Stimulated activated CD4-positive, alpha-beta T cell treated with anti-CD3 and anti-CD28 coated beads, Interleukin-12 subunit alpha, Interleukin-12 subunit beta, amount 100 ng/mL, for 4 hours (primary cell): ENCODE measurements around the gene DYNC1H1.
"Not testable (repeated sequence)": the region's sequence is repeated elsewhere in the genome, so short reads cannot be mapped to it uniquely, and the experiment has no call there.

ENCODE experiments used
- DNase-seq: peaks from one replicate; pipeline ENCODE4 v3.0.0-alpha.2; 2020

DYNC1H1 gene

DNA sequence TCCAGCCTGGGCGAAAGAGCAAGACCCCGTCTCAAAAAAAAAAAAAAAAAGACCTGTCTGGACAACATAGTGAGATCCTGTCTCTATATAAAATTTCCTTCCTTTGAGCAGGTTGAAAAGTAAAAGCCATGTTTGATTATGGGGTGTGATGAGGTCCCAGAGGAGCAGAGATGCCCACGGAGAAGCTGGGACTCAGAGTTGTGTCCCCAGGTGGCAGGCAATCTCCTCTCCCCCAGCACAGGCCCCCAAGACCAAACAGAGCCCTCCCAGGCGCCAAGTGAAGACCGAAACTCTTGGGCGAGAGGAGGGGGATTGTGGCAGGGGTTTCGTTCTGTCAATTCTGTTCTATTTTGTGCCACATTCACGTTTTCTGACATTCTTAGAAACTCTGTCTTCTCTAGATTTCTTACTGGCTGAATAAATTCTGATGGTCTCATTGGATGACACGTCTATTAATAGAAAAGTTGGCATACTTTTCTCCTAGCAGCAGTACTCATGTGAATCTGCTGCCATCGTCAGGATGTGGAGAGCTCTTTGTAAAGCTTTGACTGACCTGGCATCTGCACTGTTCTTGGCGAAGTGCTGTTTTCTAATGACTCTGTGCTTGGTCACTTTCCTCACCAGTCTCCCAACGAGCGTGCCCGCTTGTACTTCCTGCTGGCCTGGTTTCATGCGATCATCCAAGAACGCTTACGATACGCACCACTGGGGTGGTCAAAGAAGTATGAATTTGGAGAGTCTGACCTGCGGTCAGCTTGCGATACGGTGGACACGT is 79.1 kb downstream of the DYNC1H1 start:
- DNase-seq = no peak

DNA sequence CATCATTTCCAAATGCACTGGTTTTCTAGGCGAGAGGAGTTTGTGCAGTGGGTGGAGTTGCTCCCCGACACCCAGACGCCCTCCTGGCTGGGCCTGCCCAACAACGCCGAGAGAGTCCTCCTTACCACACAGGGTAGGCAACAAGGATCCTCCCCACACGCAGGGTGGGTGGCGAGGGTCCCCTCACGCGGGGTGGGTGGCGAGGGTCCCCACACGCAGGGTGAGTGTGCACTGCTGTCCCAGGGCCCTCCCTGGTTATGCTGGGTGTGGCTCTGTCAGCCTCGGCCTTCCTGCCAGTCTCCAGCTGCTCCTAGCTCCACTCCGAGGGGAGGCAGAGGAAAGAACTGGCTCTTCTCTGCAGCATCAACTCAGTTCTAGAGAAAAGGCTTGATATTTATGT is 80.2 kb downstream of the DYNC1H1 start:
- DNase-seq = no peak

DNA sequence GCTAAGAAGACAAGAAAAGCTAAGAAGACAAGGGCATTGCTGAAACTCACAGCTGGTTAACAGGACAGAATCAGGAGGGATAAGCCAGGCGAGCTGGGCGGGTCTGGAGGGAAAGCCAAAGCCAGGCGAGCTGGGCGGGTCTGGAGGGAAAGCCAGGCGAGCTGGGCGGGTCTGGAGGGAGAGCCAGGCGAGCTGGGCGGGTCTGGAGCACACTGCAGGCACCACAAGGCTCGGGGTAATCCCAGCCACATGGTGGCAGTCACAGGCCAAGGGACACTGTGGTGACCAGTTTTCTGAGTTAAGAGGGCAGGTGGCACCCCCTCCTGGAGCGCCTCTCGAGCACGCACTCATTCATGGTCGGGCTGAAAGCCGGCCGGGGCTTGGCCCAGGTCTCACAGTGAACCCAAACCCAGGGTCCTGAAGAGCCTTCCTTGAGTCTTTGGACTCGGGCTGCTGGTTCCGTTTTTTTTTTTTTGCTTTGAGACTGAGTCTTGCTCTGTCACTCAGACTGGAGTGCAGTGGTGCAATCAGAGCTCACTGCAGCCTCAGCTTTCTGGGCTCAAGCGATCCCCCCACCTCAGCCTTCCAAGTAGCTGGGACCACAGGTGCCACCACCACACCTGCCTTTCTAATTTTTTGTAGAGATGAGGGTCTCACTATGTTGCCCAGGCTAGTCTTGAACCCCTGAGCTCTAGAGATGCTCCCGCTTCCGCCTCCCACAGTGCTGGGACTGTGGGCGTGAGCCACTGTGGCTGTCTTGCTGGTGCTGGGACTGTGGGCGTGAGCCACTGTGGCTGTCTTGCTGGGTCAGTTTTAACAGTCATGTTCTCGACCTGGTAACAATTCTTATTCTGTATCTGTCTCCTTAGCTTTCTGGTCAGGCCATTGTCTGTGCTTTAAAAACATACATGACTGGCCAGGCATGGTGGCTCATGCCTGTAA is 82.2 kb downstream of the DYNC1H1 start:
- no peak for DNase-seq

DNA sequence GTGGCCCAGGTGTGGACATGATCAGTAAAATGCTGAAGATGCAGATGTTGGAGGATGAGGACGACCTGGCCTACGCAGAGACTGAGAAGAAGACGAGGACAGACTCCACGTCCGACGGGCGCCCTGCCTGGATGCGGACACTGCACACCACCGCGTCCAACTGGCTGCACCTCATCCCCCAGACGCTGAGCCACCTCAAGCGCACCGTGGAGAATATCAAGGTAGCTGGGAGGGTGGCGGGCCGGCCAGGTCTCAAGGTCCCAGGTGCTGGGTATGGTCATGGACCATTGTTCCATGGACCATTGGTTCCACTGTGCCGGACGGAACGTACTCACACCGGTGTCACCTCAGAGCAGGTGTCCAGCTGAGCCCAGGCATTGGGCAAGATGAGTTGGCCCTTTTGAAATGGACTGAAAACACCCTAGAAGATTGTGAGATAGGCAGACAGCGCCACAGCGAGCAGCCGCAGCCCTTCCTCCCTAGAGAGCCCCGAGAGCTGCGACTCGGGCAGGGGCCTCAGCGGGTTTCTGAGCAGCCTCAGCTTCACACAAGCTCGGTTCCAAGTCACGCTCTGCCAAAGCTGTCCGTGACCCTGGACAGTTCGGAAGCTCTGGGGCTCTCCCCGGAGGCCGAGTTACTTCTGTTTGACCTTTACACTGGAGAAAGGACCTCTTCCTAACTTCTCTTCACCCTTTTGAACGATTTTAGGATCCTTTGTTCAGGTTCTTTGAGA is 83.6 kb downstream of the DYNC1H1 start:
- DNase-seq = no peak

DNA sequence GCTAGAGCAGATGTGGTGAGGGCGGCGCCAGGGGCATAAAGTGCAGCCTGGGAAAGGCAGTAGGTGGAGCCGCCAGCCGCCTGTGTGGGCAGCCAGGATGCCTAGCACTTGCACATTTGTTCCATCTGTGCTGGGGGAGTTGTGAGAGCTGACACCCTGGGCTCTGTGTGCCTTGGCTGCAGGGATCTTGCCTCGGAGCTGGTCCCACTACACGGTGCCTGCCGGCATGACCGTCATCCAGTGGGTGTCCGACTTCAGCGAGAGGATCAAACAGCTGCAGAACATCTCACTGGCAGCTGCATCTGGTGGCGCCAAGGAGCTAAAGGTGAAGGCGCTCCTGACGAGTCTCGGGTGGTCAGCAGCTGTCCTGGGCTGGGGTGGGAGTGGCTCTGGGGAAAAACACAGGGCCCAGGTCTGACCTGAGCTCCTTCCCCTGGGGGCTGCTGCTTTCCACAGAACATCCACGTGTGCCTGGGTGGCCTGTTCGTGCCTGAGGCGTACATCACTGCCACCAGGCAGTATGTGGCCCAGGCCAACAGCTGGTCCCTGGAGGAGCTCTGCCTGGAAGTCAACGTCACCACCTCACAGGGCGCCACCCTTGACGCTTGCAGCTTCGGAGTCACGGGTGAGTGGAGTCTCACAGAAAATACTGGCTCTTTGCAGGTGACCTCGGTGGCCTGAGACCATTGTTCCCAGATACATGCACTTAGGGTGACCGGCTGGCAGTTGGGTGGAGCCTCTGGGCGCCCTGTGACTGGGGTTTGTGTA is 85.1 kb downstream of the DYNC1H1 start:
- no peak for DNase-seq

DNA sequence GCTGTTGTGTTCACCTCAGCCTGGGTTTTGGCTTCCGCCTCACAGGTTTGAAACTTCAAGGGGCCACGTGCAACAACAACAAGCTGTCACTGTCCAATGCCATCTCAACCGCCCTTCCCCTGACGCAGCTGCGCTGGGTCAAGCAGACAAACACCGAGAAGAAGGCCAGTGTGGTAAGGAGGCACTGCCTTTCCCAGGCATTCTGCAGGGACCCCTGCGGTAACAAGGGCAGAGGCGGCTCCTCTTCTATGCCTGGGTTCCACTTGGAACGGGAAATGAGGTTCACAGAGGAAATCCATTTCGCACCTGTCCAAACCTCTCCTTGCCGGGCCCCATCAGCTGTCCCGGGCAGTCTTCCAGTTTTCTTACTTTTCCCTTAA is 85.6 kb downstream of the DYNC1H1 start:
- no peak for DNase-seq

DNA sequence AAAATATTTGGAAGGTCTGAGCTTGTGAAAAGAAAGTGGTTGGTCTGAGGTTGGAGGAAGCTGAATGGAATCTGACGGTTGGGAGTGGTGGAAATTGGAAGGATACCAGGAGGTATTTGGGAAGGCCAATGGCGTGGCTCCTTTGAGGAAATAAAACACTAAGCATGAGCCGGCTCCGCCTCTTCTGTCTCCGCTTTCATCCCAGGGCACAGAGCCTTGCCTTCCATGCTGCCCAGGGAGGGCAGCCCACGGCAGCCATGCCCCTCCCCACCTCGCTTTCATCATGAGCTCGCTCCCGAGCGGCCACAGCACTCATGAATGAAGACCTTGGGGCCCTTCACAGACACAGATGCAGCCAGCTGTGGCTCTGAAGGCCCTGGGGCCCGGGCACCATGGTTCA is 86.3 kb downstream of the DYNC1H1 start:
- DNase-seq = no peak

DNA sequence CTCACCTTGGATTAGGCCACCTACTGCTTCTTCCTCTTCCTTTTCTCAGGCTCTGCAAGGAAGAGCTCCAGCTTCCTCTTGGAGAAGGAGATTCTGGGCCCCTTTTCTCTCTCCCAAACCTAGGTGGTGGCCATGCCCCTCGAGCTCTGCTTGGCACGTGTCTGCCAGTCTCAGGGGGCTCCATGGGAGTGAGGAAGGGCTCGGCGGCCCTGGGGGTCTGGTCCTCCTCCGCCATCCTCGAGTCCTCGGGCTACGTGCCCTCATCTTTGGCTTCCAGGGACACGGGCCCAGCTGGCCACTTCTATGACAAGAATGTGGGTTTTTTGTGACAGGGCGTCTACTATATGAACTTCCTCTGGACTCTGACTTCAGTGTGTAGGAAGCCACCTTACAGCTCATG is 88.1 kb downstream of the DYNC1H1 start:
- DNase-seq = no peak

DNA sequence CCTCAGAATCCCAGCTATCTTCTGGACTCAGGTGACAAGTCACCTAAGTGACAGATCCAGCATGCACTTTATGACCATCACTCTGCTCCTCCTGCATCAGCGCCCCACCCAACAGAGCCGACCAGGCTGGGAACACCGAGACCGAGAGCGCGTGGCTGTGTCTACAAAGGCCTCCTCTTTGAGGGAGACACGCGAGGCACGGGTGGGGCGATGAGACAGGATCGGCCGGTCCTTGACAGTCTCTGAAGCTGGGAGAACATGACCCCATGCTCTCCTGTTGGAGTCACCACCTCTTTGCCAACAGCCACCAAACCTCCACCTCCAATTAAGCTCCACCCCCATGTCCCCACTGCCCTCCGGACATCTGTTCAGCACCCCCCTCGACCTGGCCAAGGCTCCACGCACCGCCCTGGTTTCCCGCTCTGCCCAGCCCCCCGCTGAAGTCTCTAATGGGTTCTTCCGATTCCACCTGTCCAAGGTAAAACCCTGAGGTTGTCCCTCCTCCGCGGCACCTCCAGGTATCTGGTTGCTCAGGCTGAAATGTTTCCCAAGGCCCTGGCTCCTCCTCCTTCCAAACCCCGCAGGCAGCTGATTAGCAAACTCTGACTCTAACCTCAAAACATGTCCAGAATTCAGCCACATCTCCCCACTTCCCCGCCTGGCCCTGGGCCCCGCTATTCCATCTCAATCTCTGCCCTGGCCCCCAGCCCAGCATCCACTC is 91.0 kb downstream of the DYNC1H1 start:
- no peak for DNase-seq

DNA sequence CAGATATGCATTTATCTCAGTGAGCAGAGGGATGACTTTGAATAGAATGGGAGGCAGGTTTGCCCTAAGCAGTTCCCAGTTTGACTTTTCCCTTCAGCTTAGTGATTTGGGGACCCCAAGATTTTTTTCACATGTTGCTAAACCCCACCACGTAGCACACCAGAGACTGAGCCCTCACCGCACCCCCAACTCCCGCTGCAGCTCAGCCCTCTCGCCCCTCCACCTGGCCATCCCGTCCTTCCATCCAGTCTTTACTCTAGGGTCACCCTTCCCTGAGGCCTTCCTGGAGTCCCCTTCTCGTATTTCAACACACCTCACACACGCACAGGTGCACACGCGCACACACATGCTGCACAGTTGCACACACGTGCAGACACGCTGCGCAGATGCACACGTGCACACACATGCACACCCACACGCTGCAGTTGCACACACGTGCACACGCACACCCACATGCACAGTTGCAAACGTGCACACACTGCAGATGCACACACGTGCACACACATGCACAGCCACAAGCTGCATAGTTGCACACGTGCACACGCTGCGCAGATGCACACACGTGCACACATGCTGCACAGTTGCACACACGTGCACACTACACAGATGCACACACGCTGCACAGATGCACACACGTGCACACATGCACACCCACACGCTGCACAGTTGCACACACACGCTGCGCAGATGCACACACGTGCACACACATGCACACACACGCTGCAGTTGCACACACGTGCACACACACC is 92.5 kb downstream of the DYNC1H1 start:
- DNase-seq = no peak

DNA sequence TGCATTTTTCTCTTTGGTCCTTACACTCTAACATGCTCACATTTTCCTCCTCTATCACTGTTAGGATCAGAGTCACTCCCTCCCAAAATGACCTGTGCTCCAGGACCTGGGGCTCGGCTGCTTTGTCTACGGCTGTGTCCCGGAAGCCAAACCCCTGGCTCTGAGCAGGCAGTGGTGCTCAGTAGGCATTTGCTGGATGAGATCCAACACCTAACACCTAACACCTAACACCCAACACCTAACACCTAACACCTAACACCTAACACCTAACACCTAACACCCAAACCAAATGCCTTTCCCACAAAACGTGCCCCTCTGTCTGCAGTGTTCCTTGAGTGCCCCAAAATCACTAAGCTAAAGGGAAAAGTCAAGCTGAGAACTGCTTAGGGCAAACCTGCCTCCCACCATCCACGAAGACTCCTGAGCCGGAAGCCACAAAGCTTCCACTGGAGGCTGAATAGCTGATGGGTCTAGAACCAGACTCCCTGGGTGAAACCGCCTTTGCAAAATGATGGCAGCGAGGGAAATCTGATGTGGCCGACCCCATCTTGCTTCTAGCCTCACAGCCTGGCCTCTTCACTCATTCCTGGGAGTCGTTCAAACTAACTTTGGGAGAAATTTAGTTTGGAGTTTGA is 93.2 kb downstream of the DYNC1H1 start:
- no peak for DNase-seq

DNA sequence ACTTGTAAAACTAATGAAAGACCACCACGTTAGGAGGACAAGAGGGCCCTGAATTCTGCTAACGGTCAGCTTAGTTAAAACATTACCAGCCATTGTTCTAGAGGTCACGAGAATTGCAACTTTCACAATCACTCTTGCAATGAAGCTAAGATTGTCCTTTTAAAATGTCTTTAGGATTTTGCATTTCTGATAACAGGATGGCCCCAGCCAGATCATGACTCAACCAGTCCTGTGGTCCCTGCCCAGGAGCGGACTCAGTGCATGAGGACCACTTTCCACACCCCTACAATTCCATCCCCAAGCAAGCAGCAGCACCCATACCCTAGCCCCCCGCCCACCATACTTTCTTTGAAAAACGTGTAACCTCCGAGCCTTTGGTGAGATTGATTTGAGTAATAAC is 93.8 kb downstream of the DYNC1H1 start:
- DNase-seq = no peak

DNA sequence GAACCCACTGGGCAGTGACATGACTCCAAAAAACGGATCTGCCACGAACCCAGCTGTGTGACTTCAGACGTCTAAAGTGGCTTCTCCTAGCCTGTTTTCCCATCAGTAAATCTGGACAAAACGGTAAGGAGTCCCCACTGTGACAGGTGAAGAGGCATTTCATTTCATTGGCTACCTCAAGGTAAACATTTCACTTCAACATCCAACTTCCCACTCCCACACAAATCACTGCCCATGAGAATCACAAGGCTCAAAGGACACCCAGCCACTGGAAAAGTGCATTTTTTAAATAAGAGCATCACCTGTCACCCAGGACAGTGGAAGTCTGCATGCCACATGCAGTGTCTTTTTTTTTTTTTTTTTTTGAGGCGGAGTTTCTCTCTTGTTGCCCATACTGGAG is 94.6 kb downstream of the DYNC1H1 start:
- DNase-seq = no peak

DNA sequence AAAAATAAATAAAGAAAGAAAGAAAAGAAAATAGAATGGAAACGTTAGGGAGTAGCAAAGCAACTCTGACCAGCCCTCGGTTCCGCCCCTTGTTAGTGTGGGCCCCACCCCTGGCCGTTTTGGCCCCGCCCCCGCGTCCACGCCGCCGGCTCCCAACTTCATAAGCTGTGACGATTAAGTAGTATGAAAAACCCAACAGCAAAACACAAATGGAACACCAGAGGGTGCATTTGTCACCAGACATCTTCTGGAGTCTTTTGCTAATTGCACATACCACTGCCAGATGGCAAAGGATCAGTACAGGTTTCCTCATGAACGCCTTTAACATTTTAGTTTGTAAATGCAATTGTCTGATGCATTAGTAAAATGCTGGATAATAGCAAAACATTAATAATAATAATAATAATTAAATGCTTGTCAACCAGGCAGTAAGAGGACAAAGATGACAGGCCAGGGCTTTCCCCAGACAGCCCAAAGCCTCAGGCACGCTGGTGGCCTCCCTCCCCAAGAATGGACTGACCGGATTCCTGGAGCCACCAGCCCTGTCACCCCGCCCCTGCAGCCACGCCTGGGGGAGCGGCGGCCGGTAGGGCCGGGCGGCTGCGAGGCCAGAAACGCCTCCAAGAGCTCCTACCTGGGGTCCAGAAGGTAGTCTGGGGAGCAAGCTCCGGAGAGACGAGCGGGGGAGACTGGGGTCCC is 98.9 kb downstream of the DYNC1H1 start:
- peak; percentile 59 for DNase-seq

DNA sequence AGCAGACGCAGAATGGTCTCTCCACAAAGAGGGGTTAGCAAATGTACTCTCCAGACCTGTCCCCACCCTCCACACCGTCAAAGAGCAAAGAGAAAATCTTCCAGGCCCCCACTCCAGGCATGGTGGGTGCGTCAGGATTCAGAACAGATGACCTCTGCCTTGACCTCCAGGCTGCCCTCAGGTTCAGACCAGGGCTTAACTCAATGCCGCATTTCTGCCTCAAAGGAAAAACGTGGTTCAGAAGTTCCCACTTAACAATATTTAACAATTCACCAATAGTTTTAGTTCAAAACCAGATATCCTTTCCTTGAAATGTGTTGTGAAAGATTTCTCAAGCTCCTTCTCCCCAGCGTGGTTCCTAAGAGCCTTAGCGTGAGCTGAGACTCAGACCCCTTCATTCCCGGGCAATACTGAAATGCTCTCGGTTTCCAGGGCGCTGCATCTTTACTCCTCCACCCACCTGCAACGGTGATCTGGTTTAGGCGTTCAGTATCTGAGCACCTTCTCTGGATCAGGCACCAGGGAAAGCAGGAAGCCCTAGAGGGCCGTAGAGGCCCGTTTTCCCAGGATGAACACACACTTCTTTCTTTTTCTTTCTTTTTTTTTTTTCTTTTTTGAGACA is 99.5 kb downstream of the DYNC1H1 start:
- DNase-seq = no peak

DNA sequence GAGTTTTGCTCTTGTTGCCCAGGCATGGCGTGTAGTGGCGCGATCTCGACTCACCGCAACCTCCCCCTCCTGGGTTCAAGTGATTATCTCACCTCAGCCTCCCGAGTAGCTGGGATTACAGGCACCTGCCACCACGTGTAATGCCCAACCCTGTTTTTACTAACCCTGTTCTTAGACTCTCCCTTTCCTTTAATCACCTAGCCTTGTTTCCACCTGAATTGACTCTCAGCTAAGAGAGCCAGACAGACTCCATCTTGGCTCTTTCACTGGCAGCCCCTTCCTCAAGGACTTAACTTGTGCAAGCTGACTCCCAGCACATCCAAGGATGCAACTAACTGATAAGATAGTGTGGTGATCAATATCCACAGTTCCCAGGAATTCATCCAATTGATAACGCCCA is 100.2 kb downstream of the DYNC1H1 start:
- DNase-seq = not testable (repeated sequence)

DNA sequence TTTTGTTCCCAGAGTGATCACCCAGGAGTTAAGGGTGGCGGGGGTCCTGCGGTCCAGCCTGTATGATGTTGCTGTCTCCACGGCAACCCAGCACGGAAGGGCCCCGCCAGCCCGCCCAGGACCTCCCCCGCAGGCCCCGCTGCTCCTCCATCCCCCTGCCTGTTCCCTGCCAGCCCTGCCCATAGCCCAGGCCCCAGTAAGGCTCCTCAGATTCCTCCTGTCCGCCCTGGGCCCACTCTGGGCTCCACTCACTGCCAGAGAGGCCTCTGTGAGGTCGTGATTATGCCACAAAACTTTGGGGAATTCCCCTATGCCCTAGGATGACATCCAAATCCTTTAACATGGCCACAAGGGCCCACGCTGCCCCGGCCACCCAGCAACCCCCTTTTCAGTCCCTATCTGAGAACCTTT is 101.7 kb downstream of the DYNC1H1 start:
- no peak for DNase-seq

DNA sequence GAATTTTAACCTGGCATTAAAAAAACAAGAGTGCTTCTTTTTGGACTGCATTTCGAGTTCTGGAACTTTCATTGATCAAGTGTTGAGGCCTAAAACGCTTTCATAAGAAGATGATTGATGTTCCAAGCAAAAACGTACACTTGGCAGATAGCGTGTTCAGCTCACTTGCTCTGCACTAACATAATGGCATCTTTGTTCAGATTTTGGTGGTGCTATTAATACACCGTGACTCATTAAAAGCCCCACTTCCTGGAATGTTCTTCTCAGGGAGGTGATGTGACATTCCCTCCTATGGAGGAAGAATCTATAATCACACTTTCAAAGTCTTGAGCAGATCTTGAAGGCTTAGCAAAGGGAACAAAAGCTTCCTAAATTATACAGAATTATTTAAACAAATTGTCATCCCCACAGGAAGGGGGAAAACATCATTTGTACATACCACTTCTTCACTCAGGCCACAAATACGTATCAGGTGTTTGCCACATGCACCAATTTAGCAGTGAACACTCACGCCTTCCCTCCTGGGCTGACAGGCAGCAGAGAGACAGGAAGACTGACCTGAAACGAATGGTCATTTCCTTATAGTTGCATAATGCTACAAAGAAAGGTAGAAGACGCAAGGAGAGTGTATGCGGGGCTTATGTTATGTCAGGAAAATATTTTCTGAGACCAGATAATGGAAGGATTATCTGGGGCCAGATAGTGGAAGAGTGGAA is 107.1 kb downstream of the DYNC1H1 start:
- no peak for DNase-seq

DNA sequence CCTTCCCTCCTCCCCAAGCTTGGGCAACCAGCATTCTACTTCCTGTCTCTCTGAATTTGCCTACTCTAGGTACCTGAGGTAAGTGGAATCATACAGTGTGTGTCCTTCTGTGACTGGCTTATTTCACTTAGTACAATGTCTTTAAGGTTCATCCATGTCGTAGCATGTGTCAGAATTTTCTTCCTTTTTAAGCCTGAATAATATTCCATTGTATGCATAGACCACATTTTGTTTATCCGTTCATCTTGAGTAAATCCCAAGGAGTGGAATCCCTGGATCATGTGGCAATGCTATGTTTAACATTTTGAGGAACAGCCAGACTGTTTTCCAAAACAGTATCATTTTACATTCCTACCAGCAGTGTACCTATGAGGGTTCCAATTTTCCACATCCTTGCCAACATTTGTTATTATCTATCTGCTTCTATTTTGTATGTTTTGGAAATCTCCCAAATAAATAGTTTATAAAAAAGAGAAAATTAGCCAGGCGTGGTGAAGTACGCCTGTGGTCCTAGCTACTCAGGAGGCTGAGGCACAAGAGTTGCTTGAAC is 110.1 kb downstream of the DYNC1H1 start:
- no peak for DNase-seq
